ENCODE measurements around the gene LGALS1.

Gene LGALS1

GRCh38 chr22:37633625-37634416 lies 41.6 kb upstream of the LGALS1 start:
- peak; percentile 90 for DNase-seq (ENCODE audit: low spot score)

DNA sequence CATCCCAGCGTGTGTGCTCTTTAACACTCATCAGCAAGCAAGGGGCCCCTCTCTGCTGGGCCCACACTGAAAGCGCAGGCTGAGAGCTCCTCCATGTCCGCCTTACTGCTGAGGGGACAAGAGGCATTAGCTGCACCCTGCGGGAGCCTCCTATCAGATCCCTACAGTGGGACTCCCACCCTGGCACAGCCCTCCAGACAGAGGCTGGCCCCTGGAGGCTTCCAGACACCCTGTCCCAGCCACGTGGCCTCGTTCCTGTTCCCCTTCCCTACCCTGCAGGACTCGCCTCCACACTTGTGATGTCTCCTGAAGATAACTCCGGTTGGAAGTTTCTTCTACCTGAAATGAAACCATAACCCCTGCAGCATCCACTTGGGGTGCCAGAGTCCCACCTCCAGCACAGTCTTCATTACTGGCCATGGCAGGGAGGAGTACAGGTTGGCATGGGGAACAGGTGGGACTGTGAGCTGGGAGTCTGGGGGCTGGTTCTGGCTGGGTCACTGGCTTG lies 41.0 kb upstream of the LGALS1 start:
- TF ChIP-seq, protein P1, sequence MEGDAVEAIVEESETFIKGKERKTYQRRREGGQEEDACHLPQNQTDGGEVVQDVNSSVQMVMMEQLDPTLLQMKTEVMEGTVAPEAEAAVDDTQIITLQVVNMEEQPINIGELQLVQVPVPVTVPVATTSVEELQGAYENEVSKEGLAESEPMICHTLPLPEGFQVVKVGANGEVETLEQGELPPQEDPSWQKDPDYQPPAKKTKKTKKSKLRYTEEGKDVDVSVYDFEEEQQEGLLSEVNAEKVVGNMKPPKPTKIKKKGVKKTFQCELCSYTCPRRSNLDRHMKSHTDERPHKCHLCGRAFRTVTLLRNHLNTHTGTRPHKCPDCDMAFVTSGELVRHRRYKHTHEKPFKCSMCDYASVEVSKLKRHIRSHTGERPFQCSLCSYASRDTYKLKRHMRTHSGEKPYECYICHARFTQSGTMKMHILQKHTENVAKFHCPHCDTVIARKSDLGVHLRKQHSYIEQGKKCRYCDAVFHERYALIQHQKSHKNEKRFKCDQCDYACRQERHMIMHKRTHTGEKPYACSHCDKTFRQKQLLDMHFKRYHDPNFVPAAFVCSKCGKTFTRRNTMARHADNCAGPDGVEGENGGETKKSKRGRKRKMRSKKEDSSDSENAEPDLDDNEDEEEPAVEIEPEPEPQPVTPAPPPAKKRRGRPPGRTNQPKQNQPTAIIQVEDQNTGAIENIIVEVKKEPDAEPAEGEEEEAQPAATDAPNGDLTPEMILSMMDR (IDR thresholded peaks at IDR 0.05; ENCODE audit: extremely low read depth, insufficient read depth, missing control alignments): peak; percentile 28
- in situ Hi-C loops (cut with MboI; ENCODE audit: low pct_unique_long_range_greater_than_20kb, low sequenced_read_pairs, unreplicated experiment): no loop called here

More at GRCh38 chr22:37633625-37634416, 41.6 kb upstream of the LGALS1 start:
- in situ Hi-C loops (cut with MboI; ENCODE audit: low pct_unique_long_range_greater_than_20kb, low sequenced_read_pairs, unreplicated experiment): no loop called here
- TF ChIP-seq, protein P1 (IDR thresholded peaks at IDR 0.05; ENCODE audit: extremely low read depth, insufficient read depth, missing control alignments): peak; percentile 44

DNA sequence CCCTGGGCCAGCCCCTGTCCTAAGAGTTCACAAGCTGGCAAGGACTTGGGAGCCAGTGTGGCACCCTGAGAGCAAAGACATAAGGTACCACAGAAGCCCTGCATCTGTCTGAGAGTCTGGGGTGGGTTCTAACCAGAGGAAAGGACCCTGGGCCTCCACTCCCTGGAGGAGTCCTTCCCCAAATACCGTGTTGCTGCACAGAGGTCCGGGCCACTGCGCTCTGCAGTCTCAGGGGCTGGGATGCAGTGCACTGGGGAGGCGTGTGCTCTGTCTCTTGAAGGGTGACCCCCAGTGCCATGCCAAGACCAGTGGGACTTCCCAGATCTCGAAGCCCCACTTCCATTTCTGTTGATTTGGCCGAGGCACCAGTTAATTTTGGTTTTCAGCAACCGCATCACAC lies 40.3 kb upstream of the LGALS1 start:
- in situ Hi-C loops (cut with MboI; ENCODE audit: low pct_unique_long_range_greater_than_20kb, low sequenced_read_pairs, unreplicated experiment): no loop called here

More for the DNA sequence above, 41.0 kb upstream of the LGALS1 start:
- DNase-seq (ENCODE audit: low spot score): no peak

DNA sequence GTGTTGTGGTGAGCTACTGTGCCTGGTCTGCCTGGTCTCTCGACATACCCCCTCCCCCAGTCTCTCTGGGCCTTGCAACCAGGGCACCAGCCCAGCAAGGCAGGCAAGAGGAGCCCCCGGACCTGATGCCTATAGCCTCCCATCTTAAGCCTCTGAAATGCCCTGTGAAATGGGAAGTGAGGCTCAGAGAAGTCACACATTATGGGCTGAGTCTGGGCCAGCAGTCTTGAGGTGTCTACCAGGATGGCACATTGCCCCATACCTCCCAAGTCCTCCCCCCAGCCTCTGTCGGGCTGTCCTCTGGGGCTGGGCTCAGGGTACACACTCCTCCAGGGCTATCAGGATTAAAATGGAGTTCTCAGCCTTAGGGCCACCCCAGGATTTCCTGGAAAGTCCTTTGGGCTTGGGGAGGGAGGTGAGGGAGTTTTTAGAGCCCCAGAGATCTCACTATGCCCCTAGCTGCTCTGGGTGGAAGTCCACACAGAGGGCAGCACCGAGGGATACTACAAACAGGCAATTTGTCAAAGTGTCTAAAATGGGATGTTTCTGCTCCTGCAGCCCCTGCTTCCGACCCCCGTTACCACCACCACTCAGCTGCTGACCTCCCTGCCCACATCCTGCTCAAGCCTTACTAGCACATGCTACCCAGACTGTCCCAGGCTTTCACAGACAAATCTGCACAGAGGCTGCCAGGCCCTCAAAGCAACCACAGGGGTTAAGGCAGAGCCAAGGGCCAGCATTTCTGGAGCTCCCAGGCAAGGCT lies 39.1 kb upstream of the LGALS1 start:
- TF ChIP-seq, protein P1 (IDR thresholded peaks at IDR 0.05; ENCODE audit: extremely low read depth, insufficient read depth, missing control alignments): peak; percentile 23
- peak; percentile 57 for DNase-seq (ENCODE audit: low spot score)
- in situ Hi-C loops (cut with MboI; ENCODE audit: low pct_unique_long_range_greater_than_20kb, low sequenced_read_pairs, unreplicated experiment): no loop called here

More for the DNA sequence above, 40.3 kb upstream of the LGALS1 start:
- DNase-seq (ENCODE audit: low spot score): no peak
- TF ChIP-seq, protein P1 (IDR thresholded peaks at IDR 0.05; ENCODE audit: extremely low read depth, insufficient read depth, missing control alignments): no peak

GRCh38 chr22:37636949-37637273 lies 38.5 kb upstream of the LGALS1 start:
- TF ChIP-seq, protein P1 (IDR thresholded peaks at IDR 0.05; ENCODE audit: extremely low read depth, insufficient read depth, missing control alignments): no peak
- in situ Hi-C loops (cut with MboI; ENCODE audit: low pct_unique_long_range_greater_than_20kb, low sequenced_read_pairs, unreplicated experiment): no loop called here
- no peak for DNase-seq (ENCODE audit: low spot score)

GRCh38 chr22:37638391-37639069 lies 36.9 kb upstream of the LGALS1 start:
- TF ChIP-seq, protein P1 (IDR thresholded peaks at IDR 0.05; ENCODE audit: extremely low read depth, insufficient read depth, missing control alignments): no peak
- in situ Hi-C loops (cut with MboI; ENCODE audit: low pct_unique_long_range_greater_than_20kb, low sequenced_read_pairs, unreplicated experiment): no loop called here
- no peak for DNase-seq (ENCODE audit: low spot score)
